Panc1 (cell line): ENCODE data around the gene GMCL2. TPM values are rescaled to one million over a fixed set of nuclear protein-coding genes. Genes with fewer than 3 reads are reported as not detected.

Experiments used
- ATAC-seq: fragments of 200-7000 bp; cut with Tn5 transposase; 2 replicates; pipeline ENCODE4 v1.9.1; 2020; ENCODE audit warnings: mild to moderate bottlenecking, moderate library complexity
- BruUV-seq: library from RNA; stranded (reverse); fragments of 400-500 nt; replicated peaks from 2 replicates; lab custom pipeline; 2021; lab: Mats Ljungman, UMichigan
- CTCF ChIA-PET: fragments of 300-600 bp; sonication (Branson Sonifier 250); formaldehyde crosslinking; loops from one replicate; lab custom pipeline; 2022; ENCODE audit warnings: antibody characterized with exemption; lab: Charles Lee
- POLR2A ChIA-PET: fragments of 300-600 bp; sonication (Branson Sonifier 250); formaldehyde crosslinking; loops from one replicate; lab custom pipeline; 2022; ENCODE audit warnings: antibody characterized with exemption; lab: Charles Lee
- DNase-seq: peaks from one replicate; pipeline ENCODE4 v3.0.0-alpha.2; 2010; ENCODE audit warnings: low read depth, low spot score
- H3K27ac ChIP-seq: 2 replicates; pipeline ENCODE4 v1.5.1; 2011; ENCODE audit warnings: mild to moderate bottlenecking, low read length, inconsistent platforms
- H3K27me3 ChIP-seq: fragments of 200-500 bp; sonication (Bioruptor generic); 2 replicates; pipeline ENCODE4 v1.6.0; 2014; ENCODE audit warnings: low read length, inconsistent platforms; ENCODE audit not compliant: control insufficient read depth, insufficient read depth
- H3K36me3 ChIP-seq: fragments of 200-500 bp; sonication (Bioruptor generic); 2 replicates; pipeline ENCODE4 v1.5.1; 2014; ENCODE audit warnings: inconsistent platforms, mild to moderate bottlenecking, low read length, moderate library complexity; ENCODE audit not compliant: control insufficient read depth, insufficient read depth
- H3K4me1 ChIP-seq: 2 replicates; pipeline ENCODE4 v1.5.1; 2011; ENCODE audit warnings: inconsistent platforms, mild to moderate bottlenecking, low read length, moderate library complexity; ENCODE audit not compliant: control insufficient read depth, insufficient read depth
- H3K4me3 ChIP-seq, 2 experiments: 2 replicates each; pipeline ENCODE4 v1.5.1; 2011 to 2012; ENCODE audit warnings: low read depth in 2 of 2, low read length in 2 of 2, mild to moderate bottlenecking in 2 of 2, inconsistent platforms in 1 of 2, moderate library complexity in 1 of 2
- H3K9me3 ChIP-seq: fragments of 200-500 bp; sonication (Bioruptor generic); 2 replicates; pipeline ENCODE4 v1.5.1; 2014; ENCODE audit warnings: low read depth, mild to moderate bottlenecking, inconsistent platforms, low read length, moderate library complexity; ENCODE audit not compliant: control insufficient read depth, insufficient read depth
- POLR2AphosphoS5 ChIP-seq: IDR thresholded peaks from 2 replicates; pipeline ENCODE4 v1.6.1; 2012; ENCODE audit warnings: mild to moderate bottlenecking, low read depth, low read length, moderate library complexity
- REST ChIP-seq, 2 experiments: IDR thresholded peaks; 2 replicates each; pipeline ENCODE4 v1.6.1; 2011 to 2012; ENCODE audit warnings: low read depth in 2 of 2, control low read depth in 1 of 2, low read length in 1 of 2, mild to moderate bottlenecking in 1 of 2, moderate library complexity in 1 of 2; ENCODE audit not compliant: insufficient read depth in 1 of 2
- SIN3A ChIP-seq: IDR thresholded peaks from 2 replicates; pipeline ENCODE4 v1.6.1; 2012; ENCODE audit warnings: low read depth, mild to moderate bottlenecking, low read length, moderate library complexity, borderline replicate concordance; ENCODE audit not compliant: insufficient read depth
- TCF7L2 ChIP-seq: IDR thresholded peaks from 2 replicates; pipeline ENCODE4 v1.6.1; 2011; ENCODE audit warnings: mild to moderate bottlenecking, low read depth, low read length, inconsistent platforms
- in situ Hi-C: cut with HindIII; loops from 2 replicates; pipeline ENCODE4 v1.10.0; 2016; ENCODE audit warnings: low sequenced_read_pairs, low pct_unique_long_range_greater_than_20kb
- intact Hi-C: fragments of 100-400 bp; cut with micrococcal nuclease; formaldehyde crosslinking; loops from one replicate; pipeline ENCODE4 v1.10.0; 2022; ENCODE audit not compliant: unreplicated experiment
- total RNA-seq: library from RNA; stranded (reverse); gene quantifications from one replicate; pipeline ENCODE4 v1.2.1, GENCODE V29; 2021; ENCODE audit not compliant: unreplicated experiment
- TF ChIP-seq, protein P1 (sequence below): fragments of 450-650 bp; IDR thresholded peaks from 2 replicates; pipeline ENCODE4 v1.5.1; 2017; ENCODE audit warnings: mild to moderate bottlenecking

Gene GMCL2
- total RNA-seq, 1 experiment from 2014 or later, result not detected

DNA sequence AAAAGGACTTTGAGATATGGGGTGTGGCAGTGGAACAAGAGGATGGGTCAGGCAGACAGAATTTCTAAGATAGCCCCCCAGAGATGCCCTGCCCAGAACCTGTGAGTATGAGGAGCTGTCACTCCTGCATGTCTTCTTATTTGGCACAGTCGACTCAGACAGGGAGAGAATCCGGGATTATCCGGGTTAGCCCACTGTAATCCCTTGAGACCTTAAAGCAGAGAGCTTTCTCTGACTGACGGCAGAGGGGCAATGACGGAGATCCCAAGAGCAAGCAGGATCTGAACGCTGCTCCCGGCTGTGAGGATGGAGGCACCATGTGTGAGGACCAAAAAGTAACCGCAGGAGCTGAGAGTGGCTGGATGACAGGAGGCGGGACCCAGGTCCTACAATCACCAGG is 24.7 kb downstream of the GMCL2 start:
- ChIA-PET CTCF (interaction anchor here (0.7 to 2.6 kb wide), 2 partner anchors 18 to 87 kb away, joined by 3 to 19 read pairs; no protein-coding TSS in a partner anchor), POLR2A (no interaction called here)
- no peak for TF ChIP-seq REST (IDR thresholded peaks at IDR 0.05; ENCODE audit: insufficient read depth in 1 of 2, low read depth in 2 of 2, low read length in 1 of 2)
- TF ChIP-seq TCF7L2, result no peak
- TF ChIP-seq SIN3A, result no peak
- no TSS peak for BruUV-seq
- Histone ChIP-seq H3K27ac (no peak overlapping the region), H3K9me3 (no peaks in the 10 kb centered on the region), H3K4me3 (no peak overlapping the region), H3K4me1 (no peaks in the 10 kb centered on the region), H3K36me3 (no peaks in the 10 kb centered on the region), H3K27me3 (no peaks in the 10 kb centered on the region)
- no peak for DNase-seq
- in situ Hi-C loops, result no loop called here
- ATAC-seq, result no peak
- intact Hi-C loops, result no loop called here

DNA sequence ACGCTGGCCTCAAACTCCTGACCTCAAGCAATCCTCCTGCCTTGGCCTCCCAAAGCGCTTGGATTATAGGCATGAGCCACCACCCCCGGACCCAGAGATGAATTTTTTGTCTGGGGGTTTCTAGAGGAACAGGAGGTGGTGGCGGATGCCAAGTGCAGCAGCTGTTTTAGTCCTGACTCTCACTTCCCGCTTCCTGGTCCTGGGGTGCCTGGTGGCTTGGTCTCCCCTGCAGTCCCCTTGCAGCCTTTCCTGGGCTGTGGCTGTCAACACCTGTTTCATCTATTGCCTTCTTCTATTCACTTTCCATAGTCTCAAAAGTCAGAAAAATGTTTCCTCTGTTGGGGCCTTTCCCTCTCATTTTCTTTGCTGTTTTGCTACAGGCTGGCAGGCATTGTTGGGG is 27.0 kb downstream of the GMCL2 start:
- Histone ChIP-seq H3K27ac (no peak overlapping the region), H3K36me3 (no peaks in the 10 kb centered on the region), H3K4me1 (no peaks in the 10 kb centered on the region; the same call in 1 of the 2 replicates), H3K9me3 (no peaks in the 10 kb centered on the region), H3K4me3 (no peak overlapping the region), H3K27me3 (no peaks in the 10 kb centered on the region)
- ChIA-PET POLR2A (no interaction called here), CTCF (no interaction called here)
- intact Hi-C loops, result no loop called here
- DNase-seq (no peak), ATAC-seq (no peak)
- BruUV-seq, result no TSS peak
- no peak for TF ChIP-seq SIN3A
- in situ Hi-C loops, result no loop called here

DNA sequence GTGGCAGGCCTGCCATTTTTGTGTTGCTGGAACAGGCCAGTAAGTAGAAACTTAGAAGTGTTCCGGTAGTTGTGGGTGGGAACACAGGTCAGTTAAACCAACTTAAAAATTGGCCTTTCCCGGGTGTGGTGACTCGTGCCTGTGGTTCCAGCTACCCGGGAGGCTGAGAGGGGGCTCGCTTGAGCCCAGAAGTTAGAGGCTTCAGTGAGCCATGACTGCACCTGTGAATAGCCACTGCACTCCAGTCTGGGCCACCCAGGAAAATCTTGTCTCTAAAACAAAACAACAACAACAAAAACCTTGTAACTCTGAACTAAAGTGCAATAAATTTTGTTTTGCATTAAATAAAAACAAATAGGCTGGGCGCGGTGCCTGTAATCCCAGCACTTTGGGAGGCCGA is 32.1 kb downstream of the GMCL2 start:
- CTCF ChIA-PET, result no interaction called here
- ATAC-seq, result no peak
- intact Hi-C loops, result no loop called here
- no peaks in the 10 kb centered on the region for H3K9me3 ChIP-seq
- POLR2A ChIA-PET, result interaction anchor here (1.1 kb wide), 1 partner anchor 49 kb away, joined by 3 read pairs; the partner anchor contains the start of gene HNRNPAB
- H3K4me3 ChIP-seq, result peak overlapping the region; percentile 84 to 97
- in situ Hi-C loops, result no loop called here
- DNase-seq, result no peak
- peaks cover 6% of the 10 kb centered on the region for H3K36me3 ChIP-seq
- peaks cover 13% of the 10 kb centered on the region for H3K4me1 ChIP-seq
- peak overlapping the region; percentile 70; the same call in 1 of the 2 replicates for H3K27ac ChIP-seq
- TF ChIP-seq SIN3A (no peak), REST (IDR thresholded peaks at IDR 0.05; ENCODE audit: insufficient read depth in 1 of 2, low read depth in 2 of 2, low read length in 1 of 2) (no peak), TCF7L2 (no peak), POLR2AphosphoS5 (no peak)
- TF ChIP-seq, protein P1, sequence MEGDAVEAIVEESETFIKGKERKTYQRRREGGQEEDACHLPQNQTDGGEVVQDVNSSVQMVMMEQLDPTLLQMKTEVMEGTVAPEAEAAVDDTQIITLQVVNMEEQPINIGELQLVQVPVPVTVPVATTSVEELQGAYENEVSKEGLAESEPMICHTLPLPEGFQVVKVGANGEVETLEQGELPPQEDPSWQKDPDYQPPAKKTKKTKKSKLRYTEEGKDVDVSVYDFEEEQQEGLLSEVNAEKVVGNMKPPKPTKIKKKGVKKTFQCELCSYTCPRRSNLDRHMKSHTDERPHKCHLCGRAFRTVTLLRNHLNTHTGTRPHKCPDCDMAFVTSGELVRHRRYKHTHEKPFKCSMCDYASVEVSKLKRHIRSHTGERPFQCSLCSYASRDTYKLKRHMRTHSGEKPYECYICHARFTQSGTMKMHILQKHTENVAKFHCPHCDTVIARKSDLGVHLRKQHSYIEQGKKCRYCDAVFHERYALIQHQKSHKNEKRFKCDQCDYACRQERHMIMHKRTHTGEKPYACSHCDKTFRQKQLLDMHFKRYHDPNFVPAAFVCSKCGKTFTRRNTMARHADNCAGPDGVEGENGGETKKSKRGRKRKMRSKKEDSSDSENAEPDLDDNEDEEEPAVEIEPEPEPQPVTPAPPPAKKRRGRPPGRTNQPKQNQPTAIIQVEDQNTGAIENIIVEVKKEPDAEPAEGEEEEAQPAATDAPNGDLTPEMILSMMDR, result no peak
- no peaks in the 10 kb centered on the region for H3K27me3 ChIP-seq
- BruUV-seq, result no TSS peak
